Sciatic nerve (tissue), 2 donors: ENCODE data around the gene LTC4S. TPM values are rescaled to one million over a fixed set of nuclear protein-coding genes. Genes with fewer than 3 reads are reported as not detected.

ENCODE experiments used
- ATAC-seq: fragments of 200-7000 bp; cut with Tn5 transposase; one replicate; pipeline ENCODE4 v1.9.1; 2020; ENCODE audit warnings: mild to moderate bottlenecking, moderate library complexity
- DNase-seq: peaks from one replicate; pipeline ENCODE4 v3.0.0-alpha.2; 2020; ENCODE audit warnings: low spot score
- intact Hi-C: fragments of 100-400 bp; cut with DNase I; formaldehyde crosslinking; loops from one replicate; pipeline ENCODE4 v1.14.2; 2022
- total RNA-seq: library from RNA; stranded (reverse); fragmentation: NEBNext Ultra II Directional; extraction: Animal tissue kit (Norgen Biotek cat#: 25700); gene quantifications from one replicate; pipeline ENCODE4 v1.2.1, GENCODE V29; 2021
- donor health status: DM: no; HTN: no; CAD: no.
- donor health status: DM: no; HTN: no; CAD: no.

LTC4S gene
- total RNA-seq, 1 donor from 2014 or later: 21.7 TPM

DNA sequence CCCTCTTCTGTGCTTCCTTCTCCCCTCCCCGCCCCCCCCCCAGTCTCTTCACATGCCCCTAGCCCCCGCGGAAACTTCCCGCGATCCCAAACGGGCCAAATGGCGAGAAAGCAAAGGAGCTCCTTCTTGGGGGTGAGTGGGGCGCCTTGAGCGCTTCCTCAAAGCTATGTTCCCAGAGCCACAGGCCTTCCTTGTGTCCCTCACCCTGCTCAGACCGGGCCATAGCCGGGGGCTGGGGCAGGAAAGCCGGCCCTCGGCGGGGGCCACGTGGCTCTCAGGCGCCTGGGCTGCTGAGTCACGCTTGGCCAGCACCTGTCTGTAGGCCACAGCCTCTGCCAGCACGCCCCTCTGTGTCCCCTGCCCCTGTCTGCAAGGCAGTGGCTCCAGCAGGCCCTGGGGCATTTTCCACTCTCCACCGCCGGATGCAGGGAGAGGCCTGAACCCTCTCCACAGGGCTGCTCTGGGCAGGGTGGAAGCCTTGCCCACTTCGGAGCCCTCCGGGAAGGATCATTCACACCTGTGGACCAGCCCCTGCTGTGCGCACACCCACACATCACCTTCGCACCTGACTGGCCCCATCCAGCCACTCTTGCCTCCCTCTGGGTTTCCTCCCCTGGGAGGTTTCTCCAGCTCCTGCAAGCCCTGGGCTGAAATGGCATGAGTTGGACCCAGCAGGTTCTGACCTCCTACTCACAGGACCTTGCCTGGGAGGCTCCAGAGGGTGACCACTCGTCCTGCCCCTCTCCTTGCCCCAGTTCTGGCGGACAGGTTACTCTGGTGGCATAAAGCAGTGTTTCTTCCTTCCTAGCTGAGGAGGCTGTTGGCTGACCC is 25.7 kb downstream of the LTC4S start:
- DNase-seq (peak; percentile 85), ATAC-seq (peak; percentile 63)
- intact Hi-C loops: no loop called here

DNA sequence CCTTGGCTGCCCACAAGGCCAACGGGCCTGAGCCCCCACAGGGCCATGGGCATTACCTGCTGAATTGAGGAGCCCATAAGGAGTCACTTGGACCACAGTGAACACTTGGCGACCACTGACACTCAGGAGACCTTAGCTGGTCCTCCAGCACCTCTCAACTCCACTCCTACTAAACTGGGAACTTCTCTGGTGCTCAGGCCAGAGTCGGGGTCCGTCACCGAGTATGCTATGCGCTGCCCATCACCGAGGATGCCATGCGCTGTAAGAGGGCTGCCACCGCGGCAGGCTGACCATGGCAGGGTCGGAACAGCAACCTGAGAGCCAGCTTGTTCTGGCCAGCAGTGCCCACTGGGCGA is 26.3 kb downstream of the LTC4S start:
- no peak for ATAC-seq
- intact Hi-C loops: no loop called here
- DNase-seq: no peak

DNA sequence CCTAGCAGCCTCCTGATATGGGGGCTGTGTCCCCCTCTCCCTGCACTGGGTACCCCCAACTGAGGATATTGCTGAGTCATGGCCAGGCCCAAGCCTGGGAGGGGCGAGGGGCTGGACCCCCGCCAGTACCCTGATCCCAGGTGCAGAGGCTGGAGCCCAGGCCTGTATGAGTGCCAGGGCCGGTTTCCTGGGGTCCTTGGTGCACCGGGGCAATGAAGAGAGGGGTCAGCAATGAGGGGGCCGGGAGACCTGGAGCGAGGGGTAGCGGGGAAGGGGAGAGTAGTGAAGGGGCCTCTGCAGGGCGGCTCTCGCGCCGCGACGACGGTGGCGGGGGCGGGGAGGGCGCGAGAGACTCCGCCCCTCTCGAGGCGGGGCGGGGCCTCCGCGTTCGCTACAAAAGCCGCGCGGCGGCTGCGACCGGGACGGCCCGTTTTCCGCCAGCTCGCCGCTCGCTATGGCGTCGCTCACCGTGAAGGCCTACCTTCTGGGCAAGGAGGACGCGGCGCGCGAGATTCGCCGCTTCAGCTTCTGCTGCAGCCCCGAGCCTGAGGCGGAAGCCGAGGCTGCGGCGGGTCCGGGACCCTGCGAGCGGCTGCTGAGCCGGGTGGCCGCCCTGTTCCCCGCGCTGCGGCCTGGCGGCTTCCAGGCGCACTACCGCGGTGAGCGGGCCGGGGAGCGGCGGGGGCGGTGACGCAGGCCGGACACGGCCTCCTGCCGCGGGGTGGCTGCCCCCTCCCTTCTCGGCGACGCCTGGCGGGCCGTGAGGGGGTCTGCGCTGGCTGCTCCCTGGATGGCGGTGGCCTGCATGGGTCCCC is 26.9 kb downstream of the LTC4S start, which contains the start of gene SQSTM1:
SQSTM1 (plus strand) TSS at position 423 of the 815 bp plus-strand sequence; CDS start at position 455, 32 bp downstream.
- DNase-seq (peak; percentile 92), ATAC-seq (peak; percentile 75)
- intact Hi-C loops: no loop called here

GRCh38 chr5:179821298-179822058 is 27.7 kb downstream of the LTC4S start:
- ATAC-seq (peak; percentile 81), DNase-seq (peak; percentile 98)
- intact Hi-C loops: no loop called here

DNA sequence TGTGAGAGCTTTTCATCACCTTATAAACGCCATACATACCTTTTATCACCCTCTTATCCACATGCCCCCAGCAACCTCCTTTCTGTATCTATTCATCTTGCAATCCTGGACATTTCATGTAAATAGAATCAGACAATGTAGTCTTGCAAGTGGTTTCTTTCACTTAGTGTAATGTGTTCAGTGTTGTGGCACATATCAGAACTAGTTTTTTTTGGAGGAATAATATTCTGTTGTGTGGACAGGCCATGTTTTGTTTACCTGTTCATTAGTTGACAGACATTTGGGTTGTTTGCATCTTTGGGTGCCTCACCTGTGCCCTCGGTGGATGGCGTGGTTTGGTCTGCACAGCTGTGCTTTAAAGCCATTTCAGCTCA is 28.3 kb downstream of the LTC4S start:
- ATAC-seq: no peak
- intact Hi-C loops: no loop called here
- DNase-seq: no peak

DNA sequence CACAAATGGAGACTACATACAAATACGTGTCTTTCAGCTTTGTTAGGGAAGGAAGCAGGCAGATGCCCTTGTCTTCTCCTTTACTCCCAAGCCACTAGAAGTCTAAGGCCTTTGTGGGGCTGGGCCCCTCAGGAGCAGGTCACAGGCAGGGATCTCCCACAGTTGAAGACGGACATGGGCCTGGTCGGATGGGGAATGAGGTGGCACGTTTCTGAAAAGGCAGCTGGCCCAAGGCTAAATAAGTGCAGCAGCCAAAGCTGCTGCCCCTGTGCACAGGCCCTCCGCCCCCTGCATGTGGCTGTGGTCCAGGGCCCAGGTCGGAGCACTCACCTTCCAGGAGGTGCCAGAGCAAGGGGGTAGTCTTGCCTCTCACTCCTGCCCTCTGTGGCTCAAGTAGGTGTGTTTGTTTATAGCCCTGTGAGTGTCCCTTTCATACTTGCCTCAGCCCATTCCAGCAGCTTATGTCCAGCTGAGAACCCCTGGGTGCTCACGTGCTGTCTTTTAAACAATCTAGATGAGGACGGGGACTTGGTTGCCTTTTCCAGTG is 28.7 kb downstream of the LTC4S start:
- ATAC-seq (no peak), DNase-seq (no peak)
- intact Hi-C loops: no loop called here

DNA sequence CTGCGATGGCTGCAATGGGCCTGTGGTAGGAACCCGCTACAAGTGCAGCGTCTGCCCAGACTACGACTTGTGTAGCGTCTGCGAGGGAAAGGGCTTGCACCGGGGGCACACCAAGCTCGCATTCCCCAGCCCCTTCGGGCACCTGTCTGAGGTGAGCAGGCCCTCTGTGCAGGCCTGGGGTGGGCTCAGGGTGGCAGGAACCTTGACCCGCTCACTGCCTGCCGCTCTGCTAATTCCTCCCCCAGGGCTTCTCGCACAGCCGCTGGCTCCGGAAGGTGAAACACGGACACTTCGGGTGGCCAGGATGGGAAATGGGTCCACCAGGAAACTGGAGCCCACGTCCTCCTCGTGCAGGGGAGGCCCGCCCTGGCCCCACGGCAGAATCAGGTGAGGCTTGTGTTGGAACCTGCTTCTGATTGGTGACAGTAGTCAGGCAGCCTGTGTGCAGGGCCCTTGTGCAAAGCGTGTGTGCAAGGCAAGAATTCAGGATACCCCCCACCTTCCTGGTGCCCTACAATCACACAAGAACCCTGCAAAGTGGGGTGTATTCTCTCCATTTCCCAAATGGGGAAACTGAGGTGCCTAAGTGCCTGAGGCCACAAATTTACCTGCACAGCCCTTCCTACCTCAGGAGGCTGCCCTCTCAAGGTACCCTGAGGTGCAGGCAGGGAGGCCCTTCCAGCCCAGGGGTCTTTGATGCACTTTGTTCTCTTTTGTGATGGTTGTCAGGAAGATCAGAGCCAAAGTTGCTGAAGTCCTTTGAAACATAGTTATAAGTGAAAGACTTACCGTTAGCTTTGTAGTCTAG is 30.4 kb downstream of the LTC4S start:
- ATAC-seq (no peak), DNase-seq (no peak)
- intact Hi-C loops: no loop called here

DNA sequence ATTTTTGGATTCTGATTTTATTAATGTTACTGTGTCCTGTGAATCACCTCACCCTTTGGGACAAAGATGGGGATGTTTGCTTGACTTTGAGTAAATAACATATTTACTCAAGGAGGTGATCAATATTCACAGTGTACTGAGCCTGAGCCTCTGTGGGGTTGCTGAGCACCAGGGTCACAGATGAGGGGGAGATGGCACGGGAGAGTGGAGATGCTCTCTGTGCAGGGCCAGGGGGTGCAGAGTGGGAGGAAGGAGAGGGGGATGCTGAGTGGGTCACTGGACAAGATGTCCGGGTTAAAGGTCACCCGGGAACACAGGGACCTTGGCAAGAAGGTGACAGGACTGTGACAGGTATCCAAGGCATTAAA is 30.9 kb downstream of the LTC4S start:
- DNase-seq (no peak), ATAC-seq (no peak)
- intact Hi-C loops: no loop called here

DNA sequence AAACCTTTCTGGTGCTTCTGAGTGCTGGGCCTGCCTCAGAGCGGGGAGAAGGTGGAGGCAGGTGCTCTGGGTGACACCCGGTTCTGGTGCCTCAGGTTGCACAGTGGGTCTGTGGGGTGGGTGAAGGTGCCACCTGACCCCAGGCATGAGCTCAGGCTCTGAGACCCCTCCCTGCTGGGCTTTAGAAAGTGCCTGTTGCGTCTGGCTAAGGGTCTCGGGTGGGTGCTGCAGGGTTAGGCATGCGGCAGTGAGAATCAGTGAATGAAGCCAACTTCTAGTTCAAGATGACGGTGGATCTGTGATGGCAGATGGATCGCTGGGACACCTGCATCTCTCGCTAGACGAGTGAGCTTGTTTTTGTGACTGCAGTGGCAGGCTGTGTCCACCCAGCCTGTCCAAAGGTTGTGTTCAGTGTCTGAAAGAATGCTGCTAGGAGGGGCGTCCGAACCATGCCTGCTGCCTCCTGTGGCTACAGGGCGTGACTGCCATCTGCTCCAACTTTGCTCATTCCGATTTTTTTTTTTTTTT is 31.9 kb downstream of the LTC4S start:
- intact Hi-C loops: no loop called here
- ATAC-seq (no peak), DNase-seq (no peak)

GRCh38 chr5:179827680-179828079 is 33.9 kb downstream of the LTC4S start:
- intact Hi-C loops: no loop called here
- ATAC-seq (peak; percentile 6), DNase-seq (no peak)

GRCh38 chr5:179828756-179829421 is 35.1 kb downstream of the LTC4S start:
- DNase-seq (no peak), ATAC-seq (no peak)
- intact Hi-C loops: no loop called here

DNA sequence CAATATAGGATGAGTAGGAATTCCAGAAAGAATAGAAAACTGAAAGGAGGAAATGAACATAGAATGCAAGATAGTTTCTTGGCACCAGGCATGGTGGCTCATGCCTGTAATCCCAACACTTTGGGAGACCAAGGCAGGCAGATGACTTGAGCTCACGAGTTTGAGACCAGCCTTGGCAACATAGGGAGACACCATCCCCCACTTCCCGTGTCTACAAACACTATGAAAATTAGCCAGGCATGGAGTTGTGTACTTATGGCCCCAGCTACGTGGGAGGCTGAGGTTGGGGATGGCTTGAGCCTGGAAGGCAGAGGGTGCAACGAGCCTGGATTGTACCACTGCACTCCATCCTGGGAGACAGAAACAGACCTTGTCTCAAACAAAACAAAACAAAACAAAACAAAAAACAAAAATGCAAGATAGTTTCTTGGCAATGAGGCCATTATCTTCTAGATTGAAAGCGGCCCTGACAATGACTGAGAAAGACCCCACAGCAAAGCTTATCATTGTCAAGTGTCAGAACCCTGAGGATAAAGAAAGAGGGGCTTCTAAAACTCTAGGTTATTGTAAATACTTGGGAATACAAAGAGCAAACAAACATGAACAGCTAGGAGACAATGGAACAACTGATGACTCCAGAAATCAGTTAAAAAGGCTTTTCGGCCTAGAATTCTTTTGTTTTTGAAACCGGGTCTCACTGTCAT is 36.1 kb downstream of the LTC4S start:
- intact Hi-C loops: no loop called here
- DNase-seq (no peak), ATAC-seq (no peak)

DNA sequence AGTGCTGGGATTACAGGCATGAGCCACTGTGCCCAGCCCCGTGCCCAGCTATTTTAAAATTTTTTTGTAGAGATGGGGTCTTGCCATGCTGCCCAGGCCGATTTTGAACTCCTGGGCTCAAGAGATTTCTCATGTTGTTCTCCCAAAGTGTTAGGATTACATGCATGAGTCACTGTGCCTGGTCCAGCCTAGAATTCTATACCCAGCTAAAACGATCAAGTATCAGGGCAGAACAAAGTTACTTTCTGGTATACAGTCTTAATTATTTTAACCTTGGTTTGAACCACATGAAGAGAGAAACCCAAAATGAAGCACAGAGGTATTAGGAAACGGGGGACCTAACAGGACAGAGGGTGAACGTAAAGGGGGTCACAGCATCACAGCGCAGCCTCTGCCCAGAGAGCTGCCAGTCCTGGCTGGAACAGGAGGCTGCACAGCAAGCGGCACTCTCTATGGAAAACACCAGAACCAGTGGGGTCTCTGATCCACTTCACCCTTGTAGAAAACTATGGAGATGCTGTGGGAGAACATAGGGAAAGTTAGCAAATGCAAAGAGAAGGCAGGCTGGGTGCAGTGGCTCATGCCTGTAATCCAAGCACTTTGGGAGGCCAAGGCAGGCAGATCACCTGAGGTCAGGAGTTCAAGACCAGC is 37.2 kb downstream of the LTC4S start:
- intact Hi-C loops: no loop called here
- no peak for DNase-seq
- ATAC-seq: no peak

DNA sequence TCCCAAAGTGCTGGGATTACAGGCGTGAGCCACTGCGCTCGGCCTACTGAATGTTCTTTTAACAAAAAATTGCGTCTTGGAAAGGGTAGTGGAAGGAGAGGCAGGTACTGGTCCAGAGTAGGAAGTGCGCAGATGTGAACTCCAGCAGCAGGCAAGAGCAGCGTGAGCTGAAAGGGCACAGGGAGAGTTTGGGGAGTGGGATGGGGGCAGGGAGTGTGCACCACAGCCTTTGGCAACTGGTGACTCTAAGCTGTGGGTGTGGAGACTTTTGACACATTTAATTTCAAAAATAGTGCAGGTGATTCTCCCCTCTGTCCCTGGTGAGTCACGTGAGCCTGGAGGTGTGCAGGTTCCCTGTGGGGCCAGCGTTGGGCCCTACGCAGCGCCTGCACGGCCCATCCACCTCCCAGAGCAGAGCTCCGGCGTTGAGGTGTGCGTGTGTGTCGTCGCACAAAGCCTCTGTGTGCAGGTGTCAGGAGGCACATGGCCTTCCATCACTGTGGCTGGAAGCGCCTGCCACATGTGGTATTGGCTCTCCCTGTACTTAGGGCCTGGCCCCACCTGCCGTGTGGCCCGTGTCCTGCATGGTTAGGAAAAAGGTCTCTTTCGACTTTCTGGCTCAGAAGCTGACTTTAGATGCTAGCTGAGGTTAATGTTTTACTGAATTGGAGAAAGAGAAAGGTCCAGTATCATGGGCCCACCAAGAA is 38.4 kb downstream of the LTC4S start:
- intact Hi-C loops: no loop called here
- DNase-seq: no peak
- ATAC-seq: no peak

DNA sequence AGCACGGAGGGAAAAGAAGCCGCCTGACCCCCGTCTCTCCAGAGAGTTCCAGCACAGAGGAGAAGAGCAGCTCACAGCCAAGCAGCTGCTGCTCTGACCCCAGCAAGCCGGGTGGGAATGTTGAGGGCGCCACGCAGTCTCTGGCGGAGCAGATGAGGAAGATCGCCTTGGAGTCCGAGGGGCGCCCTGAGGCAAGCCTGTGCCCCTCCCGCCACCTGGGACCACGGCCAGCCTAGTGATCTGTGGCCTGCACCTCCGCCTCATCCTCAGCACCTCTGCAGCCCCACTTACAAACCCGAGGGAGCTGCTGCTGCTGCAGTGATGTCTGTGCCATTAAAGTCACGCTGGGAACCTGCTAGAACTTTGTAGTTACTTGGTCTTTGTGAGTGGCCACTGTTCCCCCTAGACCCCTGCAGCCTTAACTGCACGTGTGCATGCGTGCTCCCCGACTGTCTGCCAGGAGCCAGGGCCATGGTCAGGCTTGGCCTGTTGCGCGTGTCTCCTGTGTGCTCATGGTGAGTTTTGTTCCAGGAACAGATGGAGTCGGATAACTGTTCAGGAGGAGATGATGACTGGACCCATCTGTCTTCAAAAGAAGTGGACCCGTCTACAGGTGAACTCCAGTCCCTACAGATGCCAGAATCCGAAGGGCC is 39.4 kb downstream of the LTC4S start:
- no peak for ATAC-seq
- intact Hi-C loops: no loop called here

DNA sequence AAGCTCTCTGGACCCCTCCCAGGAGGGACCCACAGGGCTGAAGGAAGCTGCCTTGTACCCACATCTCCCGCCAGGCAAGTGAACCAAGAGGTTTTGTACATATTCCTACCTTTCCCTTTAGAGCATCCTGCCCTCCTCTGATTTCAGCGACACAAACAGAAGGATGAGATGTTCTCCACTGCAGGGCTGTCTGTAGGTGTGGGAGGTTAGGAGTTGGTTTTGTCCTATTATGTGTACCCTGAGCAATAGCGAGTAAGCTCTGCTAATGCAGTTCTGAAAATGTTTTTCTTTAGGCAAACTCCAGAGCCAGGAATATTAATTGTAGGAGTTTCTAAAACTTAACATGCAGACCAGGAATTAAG is 39.9 kb downstream of the LTC4S start:
- intact Hi-C loops: no loop called here
- ATAC-seq: no peak

More for the DNA sequence above, 39.4 kb downstream of the LTC4S start:
- no peak for DNase-seq

More for the DNA sequence above, 39.9 kb downstream of the LTC4S start:
- DNase-seq: no peak
